ENCODE measurements around the gene FRG1.
"Not testable (repeated sequence)": the region's sequence is repeated elsewhere in the genome, so short reads cannot be mapped to it uniquely, and the experiment has no call there.

FRG1 gene

DNA sequence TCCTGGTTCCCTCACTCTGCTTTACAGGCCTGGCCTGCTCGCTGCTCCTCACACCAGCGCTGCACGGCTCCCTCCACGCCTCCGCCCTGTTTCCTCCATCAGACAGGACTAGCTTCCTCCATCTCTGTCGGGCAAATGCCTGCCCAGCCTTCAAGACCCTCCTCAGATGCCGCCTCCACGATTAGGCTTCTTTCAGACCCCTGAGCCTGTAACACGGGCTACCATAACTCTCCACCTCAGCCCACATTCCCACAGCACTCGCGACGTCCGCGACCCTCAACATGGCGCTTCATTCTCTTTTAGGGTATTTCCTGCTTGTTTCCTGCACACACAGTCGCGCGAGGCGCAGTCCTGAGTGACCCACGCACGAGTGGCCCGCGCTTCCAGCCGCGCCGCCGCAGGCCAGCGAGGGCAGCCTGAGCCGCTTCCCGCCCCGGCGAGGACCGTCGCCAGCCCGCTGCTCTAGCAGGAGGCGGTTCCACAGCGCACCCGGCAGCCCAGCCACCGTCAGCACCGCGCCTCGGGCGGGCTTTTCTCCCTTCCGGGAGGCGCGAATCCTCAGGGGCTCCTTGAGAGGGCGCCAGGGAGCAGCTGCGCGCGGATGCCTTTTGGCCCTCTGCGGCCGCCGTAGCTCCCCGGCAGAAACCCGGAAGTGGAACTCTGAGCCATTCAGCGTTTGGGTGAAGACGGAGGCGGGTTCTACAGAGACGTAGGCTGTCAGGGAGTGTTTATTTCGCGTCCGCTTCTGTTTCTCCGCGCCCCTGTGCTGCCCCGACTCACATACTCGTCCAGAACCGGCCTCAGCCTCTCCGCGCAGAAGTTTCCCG, at the start of gene FRG1:
Gene FRG1, plus strand, starts transcription at position 695 of the 827 bp plus-strand sequence. CDS start 138 bp downstream, outside the sequence.
- peak; percentile 97 for DNase-seq

DNA sequence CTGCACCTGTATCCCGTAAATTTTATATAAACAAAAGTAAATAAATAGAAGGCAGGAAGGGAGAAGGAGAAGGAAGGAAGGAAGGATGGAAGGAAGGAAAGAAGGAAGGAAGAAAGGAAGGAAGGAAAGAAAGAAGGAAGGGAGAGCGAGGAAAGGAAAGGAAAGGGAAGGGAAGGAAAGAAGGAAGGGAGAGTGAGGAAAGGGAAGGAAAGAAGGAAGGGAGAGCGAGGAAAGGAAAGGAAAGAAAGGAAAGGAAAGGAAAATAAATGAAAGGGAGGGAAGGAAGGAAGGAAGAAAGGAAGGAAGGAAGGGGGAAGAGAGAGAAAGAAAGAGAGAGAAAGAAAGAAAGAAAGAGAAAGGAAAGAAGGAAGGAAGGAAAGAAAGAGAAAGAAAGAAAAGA, 43.0 kb upstream of the FRG1 start:
- no peak for DNase-seq

DNA sequence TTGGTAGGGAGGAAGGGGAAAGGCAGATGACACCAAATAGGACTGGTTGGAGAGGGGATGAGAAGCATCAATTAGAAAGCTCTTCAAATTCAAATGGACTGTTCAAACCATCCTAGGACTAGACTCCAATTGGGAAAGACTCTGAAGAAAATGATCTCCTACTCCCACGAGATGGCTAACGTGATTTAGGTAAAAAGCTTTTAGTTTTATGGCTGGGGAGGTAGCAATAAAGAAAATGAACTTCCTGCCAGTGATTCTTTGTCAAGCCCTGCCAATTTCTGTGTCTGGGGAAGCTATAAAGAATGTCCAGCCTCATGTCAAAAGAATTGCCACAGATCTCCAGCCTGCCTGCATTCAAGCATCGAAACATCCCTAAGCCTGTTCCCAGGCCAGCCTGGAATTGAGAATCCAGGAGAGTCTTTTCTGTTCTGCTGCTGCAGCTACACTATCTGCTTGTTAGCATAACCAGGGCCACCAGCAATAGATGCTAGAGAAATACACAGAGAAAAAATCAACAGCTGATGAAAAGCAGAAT, 41.1 kb upstream of the FRG1 start:
- not testable (repeated sequence) for DNase-seq

DNA sequence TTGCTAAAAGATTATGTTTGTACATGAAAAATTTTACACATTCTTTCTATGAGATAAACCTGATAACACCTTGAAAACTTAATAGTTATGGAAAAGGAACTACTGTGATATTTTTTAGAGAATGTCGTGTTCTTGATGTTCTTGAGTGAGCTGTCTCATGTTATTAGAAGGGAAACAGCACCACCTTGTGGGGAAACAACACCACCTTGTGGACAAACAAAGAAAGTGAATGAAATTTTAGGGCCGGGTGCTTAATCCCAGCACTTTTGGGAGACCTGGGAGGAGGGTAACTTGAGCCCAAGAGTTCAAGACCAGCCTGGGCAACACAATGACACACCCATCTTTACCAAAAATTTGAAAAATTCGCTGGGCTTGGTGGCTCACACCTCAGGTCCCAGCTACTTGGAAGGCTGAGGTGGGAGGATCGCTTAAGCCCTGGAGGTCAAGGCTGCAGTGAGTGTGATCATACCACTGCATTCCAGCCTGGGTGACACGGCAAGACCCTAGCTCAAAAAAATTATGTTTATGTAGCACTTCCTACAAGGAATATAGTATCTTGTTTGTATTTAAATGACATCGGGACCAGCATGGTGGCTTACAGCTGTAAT, 36.1 kb upstream of the FRG1 start:
- DNase-seq: peak; percentile 17

DNA sequence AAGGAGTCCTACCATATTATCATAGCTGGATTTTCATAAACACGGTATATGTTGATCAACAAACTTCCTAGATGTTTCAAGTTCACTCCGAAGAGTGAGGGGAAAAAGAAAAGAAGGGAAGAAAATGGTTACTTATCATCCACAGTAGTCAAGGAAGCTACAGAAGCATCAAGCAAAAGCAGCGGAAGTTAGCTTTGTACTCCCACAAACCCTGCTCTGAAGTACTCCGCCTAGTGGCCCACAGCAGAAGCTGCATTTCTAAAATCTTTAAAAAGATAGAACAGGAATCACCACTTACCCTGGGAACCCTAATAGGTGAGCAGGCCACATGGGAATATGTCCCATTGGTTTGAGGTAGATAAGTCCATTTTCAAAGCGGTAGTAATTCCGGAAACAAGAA, 28.5 kb upstream of the FRG1 start:
- no peak for DNase-seq

DNA sequence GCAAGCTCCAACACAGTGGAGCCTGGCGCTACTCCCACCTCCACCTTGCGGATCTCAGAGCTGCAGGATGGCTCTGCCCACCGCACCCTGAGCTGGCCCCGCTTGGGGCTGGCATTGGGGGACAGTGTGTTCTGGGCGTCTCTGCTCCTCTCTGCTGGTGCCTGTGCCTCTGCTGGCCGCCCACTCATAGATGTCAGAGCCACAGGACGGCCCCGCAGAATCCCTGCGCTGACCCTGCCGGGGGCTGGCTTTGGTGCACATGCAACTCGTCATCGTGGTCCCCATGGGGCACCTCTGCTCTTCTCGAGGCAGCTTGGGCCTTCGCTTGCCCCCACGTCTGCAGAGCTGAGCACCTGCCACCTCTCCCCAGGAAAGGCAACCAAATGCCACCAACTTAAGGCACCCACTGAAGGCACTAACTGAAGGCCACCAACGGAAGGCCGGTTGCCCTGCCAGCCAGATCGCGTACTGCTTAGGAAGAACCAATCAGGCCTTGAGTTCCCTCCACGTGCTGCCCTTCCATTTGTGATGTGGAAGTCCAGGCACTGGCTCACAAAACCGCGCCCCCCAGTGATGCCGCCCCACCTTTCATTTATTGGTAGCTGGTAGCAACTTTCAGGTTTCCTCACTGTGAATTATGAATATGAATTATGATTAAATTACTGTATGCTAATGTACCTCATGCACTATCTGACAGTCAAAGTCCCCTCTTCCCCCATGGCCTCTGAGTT, 23.3 kb upstream of the FRG1 start:
- DNase-seq: no peak

DNA sequence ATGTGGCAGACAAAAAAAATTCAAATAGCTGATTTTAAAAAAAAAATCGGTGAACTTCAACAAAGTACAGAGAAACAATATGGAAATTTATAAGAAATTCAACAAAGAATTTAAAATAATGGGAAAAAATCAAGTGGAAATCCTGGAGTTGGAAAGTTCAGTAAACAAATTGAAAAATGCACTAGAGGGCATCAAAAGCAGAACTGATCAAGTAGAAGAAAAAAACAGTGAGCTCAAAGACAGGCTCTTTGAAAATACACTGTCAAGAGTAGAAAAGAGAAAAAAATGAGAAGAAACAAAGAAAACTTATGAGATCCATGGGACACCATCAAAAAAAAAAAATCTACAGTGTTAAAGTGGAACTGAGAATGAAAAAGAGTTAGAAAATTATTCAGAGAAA, 19.6 kb upstream of the FRG1 start:
- DNase-seq: no peak

DNA sequence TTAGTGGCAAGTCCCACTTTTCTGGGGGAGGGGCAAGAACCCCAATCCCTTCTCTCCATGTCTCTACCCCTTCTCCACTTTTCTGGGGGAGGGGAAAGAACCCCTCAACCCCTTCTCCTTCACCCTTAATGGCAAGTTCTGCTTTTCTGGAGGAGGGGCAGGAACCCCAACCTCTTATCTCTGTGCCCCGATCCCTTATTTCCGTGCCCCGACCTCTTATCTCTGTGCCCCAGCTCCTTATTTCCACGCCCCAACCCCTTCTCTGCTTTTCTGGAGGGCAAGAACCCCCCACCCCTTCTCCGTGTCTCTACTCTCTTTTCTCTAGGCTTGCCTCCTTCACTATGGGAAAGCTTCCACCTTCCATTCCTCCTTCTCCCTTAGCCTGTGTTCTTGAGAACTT, 13.9 kb upstream of the FRG1 start:
- not testable (repeated sequence) for DNase-seq

DNA sequence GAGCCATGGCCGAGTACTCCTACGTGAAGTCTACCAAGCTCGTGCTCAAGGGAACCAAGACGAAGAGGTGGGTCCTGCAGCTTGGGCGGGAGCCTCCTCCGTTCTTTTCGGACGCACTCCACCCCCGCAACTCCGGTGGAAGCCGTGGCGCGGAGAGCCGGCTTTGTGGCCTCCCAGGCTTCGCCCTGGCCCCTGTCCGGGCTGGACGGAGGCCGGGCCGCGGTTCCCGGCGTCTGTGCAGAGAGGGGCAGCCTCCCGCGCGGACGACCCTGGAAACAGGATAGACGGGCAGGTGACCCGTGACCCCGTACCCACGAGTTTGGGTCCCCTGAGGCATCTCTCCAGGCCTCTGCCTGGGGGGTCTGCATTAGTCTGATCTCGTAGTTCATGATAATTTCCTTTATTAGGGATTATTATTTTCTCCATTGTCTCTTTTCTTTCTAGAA, 356 bp downstream of the FRG1 start:
- no peak for DNase-seq

DNA sequence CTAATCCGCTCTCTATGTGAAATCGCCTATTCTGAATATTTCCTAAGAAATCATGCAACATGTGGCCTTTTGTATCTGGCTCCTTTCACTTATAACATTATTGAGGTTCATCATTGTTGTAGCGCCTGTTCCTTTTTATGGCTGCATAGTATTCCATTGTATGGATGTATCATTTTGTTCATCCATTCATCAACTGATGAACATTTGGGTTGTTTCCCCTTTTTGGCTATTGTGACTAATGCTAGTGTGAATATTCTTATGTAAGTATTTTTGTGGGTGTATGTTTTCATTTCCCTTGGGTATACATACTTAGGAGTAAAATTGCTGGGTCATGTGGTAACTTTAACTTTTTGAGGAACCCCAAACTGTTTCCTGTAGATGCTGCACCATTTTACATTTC, 1.7 kb downstream of the FRG1 start:
- not testable (repeated sequence) for DNase-seq

DNA sequence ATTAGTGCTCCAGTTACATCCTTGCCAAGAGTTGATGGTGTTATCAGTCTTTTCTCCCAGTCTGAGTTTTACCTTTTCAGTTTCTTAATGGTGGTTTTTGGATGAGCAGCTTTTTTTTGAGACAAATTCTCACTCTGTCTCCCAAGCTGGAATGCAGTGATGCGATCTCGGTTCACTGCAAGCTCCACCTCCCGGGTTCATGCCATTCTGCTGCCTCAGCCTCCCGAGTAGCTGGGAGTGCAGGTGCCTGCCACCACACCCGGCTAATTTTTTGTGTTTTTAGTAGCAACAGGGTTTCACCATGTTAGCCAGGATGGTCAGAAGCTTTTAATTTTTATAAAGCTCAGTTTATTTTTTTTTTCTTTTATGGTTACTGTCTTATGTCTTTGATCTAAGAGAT, 3.4 kb downstream of the FRG1 start:
- DNase-seq: not testable (repeated sequence)

DNA sequence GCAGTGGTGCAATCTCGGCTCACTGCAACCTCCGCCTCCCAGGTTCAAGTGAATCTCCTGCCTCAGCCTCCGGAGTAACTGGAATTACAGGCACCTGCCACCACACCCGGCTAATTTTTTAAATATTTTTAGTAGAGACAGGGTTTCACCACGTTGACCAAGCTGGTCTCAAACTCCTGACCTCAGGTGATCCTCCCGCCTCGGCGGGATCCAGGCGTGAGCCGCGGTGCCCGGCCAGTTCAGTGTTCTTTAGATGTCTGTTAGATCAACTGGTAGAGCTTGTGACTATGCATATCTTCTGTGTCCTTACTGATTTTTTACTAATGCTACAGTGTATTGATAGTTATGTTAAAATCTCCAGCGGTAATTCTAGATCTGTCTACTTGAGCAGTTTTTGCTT, 6.2 kb downstream of the FRG1 start:
- not testable (repeated sequence) for DNase-seq

DNA sequence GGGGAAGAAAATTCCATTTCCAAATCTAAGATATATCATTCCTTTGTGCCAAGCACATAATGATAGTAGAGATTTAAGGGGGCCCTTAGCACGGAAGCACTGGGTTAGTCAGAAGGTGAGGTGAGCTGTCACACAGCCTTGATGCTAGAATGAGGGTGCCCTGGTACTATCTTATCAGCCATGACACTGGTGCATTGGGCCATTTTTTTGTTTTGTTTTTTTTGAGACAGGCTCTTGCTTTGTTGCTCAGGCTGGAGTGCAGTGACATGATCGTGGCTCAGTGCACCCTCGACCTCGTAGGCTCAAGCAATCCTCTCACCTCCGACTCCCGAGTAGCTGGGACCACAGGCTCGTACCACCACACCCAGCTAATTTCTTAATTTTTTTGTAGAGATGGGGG, 7.8 kb downstream of the FRG1 start:
- DNase-seq: not testable (repeated sequence)

DNA sequence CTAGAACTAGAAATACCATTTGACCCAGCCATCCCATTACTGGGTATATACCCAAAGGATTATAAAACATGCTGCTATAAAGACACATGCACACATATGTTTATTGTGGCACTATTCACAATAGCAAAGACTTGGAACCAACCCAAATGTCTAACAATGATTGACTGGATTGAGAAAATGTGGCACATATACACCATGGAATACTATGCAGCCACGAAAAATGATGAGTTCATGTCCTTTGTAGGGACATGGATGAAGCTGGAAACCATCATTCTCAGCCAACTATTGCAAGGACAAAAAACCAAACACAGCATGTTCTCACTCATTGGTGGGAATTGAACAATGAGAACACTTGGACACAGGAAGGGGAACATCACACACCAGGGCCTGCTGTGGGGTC, 28.6 kb downstream of the FRG1 start:
- DNase-seq: not testable (repeated sequence)

DNA sequence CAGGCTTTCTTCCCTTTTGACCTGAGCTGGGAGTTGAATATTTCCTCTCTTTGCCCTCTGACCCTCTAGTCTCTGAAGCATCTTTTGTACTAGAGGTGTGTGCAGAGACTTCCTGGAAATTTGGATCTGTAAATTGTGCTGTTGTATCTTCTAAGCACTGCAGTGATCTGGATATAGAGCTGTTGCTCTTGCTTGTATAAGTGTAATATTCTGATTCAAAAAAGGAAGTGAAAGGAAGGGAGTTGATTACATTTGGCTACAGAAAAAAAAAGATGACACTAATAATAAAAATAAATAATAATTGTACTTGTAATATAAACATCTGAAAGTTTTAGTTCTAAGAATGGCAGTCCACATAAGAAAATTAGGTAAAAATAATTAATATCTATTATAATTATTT, 33.0 kb downstream of the FRG1 start:
- DNase-seq: no peak

DNA sequence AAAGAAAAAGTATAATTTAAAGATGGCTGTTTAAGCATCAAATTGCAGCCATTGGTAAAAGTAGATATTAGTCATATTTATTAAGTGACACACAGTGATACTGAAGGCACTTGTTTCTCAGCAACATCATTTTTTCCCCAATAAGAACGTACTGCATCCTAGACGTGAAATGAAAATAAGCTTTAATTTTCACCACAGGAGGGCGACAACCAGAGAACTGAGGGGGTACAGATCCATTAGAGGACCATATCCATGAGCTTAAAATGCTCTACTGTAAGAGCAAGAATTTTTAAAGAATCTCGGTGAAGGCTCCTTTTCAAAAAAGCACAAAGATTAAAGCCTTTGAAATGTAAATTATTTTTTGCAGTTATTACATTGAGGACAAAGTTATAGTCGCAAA, 33.4 kb downstream of the FRG1 start:
- DNase-seq: no peak

DNA sequence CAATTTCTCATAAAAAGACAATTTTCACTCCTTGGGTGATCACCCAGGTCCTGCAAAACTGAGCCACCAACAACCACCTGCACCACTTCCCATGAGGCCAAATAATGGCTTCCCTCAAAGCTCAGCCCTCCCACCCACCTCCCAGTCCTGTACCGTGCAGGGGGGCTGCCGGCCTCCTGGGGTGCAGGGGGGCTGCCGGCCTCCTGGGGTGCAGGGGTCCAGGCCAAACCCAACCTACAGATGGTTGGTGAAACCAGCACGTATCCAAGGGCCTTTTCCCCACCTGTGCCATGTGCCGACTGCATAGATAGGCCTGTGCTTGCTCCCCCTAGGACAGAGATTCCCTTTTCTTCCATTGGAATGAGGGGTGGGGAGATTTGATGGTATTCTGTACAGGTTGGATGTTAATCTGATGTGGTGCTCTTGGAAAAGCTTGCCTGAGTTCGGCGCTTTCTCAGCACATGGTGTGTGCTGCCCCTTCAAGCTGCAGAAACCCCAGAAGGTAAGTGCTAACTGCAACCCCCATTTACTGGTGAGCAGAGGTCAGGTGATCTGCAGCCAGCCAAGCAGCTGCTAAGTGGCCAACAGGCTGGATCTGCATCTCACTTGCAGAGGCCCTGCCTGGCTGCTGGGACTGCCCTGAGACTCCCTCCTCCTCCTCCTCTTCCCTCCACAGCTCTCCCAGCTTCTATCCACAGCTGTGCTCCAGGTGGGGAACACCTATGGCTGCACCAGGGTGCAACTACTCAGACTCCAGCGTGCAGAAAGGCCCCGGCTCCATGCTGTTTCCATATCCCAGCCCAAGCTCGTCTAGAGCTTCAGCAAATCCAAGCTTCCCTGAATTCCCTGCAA, 38.8 kb downstream of the FRG1 start:
- no peak for DNase-seq

DNA sequence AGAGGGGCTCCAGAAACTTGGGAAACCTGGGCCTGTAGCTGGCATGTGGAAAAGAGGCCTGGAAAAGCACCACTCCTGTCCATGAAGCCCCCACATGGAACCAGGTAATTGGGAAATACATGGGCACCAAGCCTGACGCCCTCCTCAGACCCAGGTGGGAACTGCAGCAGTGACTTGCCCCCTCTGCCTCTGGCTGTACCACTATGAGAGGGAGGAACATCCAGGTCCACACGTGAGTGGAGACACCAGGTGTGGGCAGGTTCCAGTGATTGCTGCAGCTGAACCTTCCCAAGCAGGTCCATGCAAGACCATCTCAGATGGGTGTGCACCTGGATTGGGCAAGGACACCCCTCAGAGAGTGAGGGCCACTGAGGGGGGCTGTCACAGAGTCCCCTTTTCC, 39.6 kb downstream of the FRG1 start:
- not testable (repeated sequence) for DNase-seq

DNA sequence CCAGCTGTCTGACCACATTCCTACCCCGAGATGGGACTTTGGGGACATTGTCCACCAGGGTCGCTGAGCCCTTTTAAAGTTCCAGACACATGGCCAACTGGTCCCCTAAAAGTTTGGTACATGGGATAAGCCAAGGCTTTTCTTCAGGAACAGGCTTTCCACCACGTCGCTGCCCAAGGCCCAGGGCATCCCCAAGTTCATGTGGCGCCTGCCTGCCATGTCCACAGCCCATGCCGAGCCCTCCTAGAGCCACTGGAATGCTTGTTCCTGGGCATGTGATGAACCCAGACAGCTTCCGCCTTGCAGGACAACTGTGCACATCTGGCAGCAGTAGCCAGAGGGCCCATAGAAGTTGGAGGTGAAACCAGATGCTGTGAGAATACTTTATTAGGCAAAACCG, 41.3 kb downstream of the FRG1 start:
- DNase-seq: no peak

DNA sequence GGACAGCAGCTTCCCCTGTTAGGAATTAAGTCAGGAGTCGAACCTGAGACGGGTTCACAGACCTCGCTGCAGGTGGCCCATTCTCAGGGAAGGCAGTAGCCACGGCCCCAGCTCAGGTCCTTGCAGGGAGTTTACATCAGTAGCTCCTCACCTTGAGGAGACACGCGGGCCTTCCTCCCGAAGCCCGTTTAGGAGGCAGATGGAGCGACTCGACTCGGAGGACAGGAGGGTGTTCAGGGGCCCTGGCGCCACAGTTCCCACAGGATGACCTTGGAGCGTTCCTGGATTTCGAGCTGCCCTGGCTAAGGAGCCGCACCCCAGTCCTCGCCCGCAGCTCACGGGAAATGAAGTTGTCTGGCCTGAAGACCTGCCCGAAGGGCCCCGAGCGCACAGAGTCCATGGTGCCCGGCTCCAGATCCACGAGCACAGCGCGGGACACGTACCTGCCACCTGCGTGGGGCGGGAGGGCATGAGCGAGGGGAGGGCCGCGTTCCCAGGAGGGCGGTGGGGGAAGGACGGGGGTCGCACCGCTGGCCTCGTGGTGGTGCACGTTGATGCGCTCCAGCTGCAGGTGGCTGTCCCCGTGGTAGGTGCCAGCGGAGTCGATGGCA, 43.3 kb downstream of the FRG1 start:
- DNase-seq: not testable (repeated sequence)

DNA sequence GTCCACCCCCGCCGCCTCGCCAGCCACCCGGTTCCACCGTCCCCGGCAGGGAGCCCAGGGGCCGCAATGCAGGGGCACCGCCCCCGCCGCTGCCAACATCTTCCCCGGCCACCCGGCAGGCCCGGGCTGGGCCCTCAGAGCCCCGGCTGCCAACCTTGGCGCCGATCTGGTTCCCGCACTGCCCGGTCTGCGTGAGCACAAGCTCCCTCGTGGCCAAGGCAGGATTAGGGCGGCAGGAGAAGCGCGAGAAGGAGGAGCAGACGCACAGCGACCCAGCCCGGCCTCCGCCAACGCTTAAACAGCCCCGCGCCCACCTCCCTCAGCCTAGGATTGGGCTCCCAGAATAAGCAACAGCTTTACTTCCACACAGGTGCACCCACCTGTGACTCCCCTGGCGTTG, 44.0 kb downstream of the FRG1 start:
- DNase-seq: not testable (repeated sequence)

DNA sequence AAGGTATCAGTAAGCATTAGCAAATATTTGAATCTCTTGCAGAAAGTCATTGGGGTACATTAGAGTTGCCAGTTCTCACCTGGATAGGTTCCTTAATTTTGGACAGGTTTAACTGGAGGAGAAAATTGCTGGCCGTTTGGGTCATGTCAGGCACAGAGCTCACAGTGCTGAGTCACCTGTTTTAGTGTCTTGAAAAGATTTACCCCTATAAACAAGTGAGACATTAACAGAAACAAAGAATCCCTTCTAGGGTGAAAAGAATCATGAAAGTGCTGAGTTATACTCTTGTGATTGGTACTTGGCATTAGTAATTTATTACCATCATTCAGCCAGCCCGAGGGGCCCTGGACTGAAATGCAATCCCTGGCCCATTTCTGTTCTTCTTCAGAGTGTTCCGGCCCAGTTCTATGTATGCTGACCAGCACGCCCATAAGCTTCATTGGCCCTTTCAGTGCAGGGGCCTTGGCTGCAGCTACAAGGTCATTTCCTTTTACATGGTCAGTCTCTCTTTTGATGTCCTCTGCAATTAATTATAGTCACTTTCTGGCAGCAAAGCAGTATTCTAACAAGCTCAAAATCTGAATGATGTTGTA, 45.1 kb downstream of the FRG1 start:
- not testable (repeated sequence) for DNase-seq
